C4-2B (cell line): Measurements from ENCODE around the gene TNPO3.

Experiments
- CTCF ChIP-seq: fragments of 450-650 bp; conservative IDR thresholded peaks from 2 replicates; pipeline ENCODE4 v1.5.1; 2017; ENCODE audit warnings: mild to moderate bottlenecking
- ZFX ChIP-seq: fragments of 450-650 bp; IDR thresholded peaks from 2 replicates; pipeline ENCODE4 v1.6.1; 2017

- TF ChIP-seq CTCF (no peak), ZFX (no peak)
Observed at GRCh38 chr7:128945668-128946366, 109.1 kb downstream of the TNPO3 start.
